ENCODE results near the gene ERICH2.

GRCh38 chr2:170823898-170824215, 53.7 kb downstream of the ERICH2 start:
- no peak for TF ChIP-seq POLR2A (IDR thresholded peaks at IDR 0.05; ENCODE audit: low read depth, low read length)
- no peak for TF ChIP-seq TAF1 (IDR thresholded peaks at IDR 0.05; ENCODE audit: borderline replicate concordance, low read depth, low read length)
